K562 (cell line): ENCODE data around the gene UNC13C. TPM values are rescaled to one million over a fixed set of nuclear protein-coding genes. Genes with fewer than 3 reads are reported as not detected.

Experiments
- ATAC-seq: fragments of 200-7000 bp; cut with Tn5 transposase; 3 replicates; pipeline ENCODE4 v1.9.1; 2020; ENCODE audit warnings: moderate library complexity
- BruUV-seq: library from RNA; stranded (reverse); fragments of 400-500 nt; replicated peaks from 2 replicates; lab custom pipeline; 2021; lab: Mats Ljungman, UMichigan
- CTCF ChIA-PET: fragments of 300-600 bp; formaldehyde crosslinking; extraction: SDS; loops from one replicate; lab custom pipeline; 2021; ENCODE audit warnings: low intra/inter-chr PET ratio; lab: Yijun Ruan, JAX
- POLR2A ChIA-PET: fragments of 300-600, 350-650 bp; sonication (Branson Sonifier 250); formaldehyde crosslinking; extraction: SDS; loops from one replicate; lab custom pipeline; 2021; ENCODE audit warnings: antibody characterized with exemption, inconsistent platforms; lab: Yijun Ruan, JAX
- DNase-seq, 4 experiments: peaks; one replicate each; pipeline versions ENCODE4 v3.0.0 to v3.0.0-alpha.2; 2011 to 2018; ENCODE audit warnings: low spot score in 3 of 4, mixed read lengths in 3 of 4; ENCODE audit errors: extremely low read depth in 1 of 4
- FAIRE-seq: peaks from 2 replicates; lab custom pipeline; 2011; peaks lifted over from hg19 to GRCh38; lab: Jason Lieb, UNC
- H2AFZ ChIP-seq: 2 replicates; pipeline ENCODE4 v1.6.0; 2011; ENCODE audit warnings: low read depth, low read length, control low read depth, inconsistent platforms
- H3K27ac ChIP-seq: fragments of 200-600 bp; 3 replicates; pipeline ENCODE4 v1.8.0; 2011; ENCODE audit warnings: low read depth, mild to moderate bottlenecking, control low read depth, inconsistent platforms, low read length, moderate library complexity, mixed read lengths; ENCODE audit errors: extremely low read depth
- H3K27me3 ChIP-seq, 2 experiments: fragments of 300-600 bp in 1 of 2; 2 replicates in 1 of 2; 3 replicates in 1 of 2; pipeline versions ENCODE4 v1.6.0 to v1.8.0; 2011; ENCODE audit warnings: inconsistent platforms in 2 of 2, low read length in 2 of 2, mild to moderate bottlenecking in 1 of 2, mixed read lengths in 1 of 2, moderate library complexity in 1 of 2; ENCODE audit not compliant: control insufficient read depth in 2 of 2, insufficient read depth in 2 of 2
- H3K36me3 ChIP-seq: fragments of 300-600 bp; 3 replicates; pipeline ENCODE4 v1.8.0; 2011; ENCODE audit warnings: mild to moderate bottlenecking, low read length, inconsistent platforms; ENCODE audit not compliant: control insufficient read depth, insufficient read depth
- H3K4me1 ChIP-seq, 2 experiments: fragments of 200-600 bp in 1 of 2; replicated peaks in 1 of 2; 2 replicates in 1 of 2; 3 replicates in 1 of 2; pipeline versions ENCODE4 v1.5.1 to v1.8.0; 2011; ENCODE audit warnings: inconsistent platforms in 2 of 2, low read length in 2 of 2, mild to moderate bottlenecking in 1 of 2, mixed read lengths in 1 of 2, moderate library complexity in 1 of 2; ENCODE audit not compliant: control insufficient read depth in 2 of 2, insufficient read depth in 2 of 2
- H3K4me2 ChIP-seq: 2 replicates; pipeline ENCODE4 v1.6.1; 2011; ENCODE audit warnings: low read length, control low read depth, inconsistent platforms, mixed read lengths; ENCODE audit not compliant: insufficient read depth
- H3K4me3 ChIP-seq: fragments of 200-600 bp; sonication (generic), shearing (Covaris generic); 2 replicates; pipeline ENCODE4 v1.5.1; 2016; ENCODE audit warnings: control low read depth, inconsistent platforms
- H3K79me2 ChIP-seq: fragments of 200-600 bp; 3 replicates; pipeline ENCODE4 v1.8.0; 2011; ENCODE audit warnings: low read length, inconsistent platforms; ENCODE audit not compliant: control insufficient read depth, insufficient read depth
- H3K9ac ChIP-seq, 2 experiments: 2 replicates each; pipeline versions ENCODE4 v1.6.0 to v1.6.1; 2011; ENCODE audit warnings: low read depth in 2 of 2, low read length in 2 of 2, control low read depth in 1 of 2, inconsistent platforms in 1 of 2, mild to moderate bottlenecking in 1 of 2, mixed read lengths in 1 of 2; ENCODE audit not compliant: insufficient read depth in 1 of 2
- H3K9me1 ChIP-seq: one replicate; pipeline ENCODE4 v1.6.0; 2011; ENCODE audit warnings: inconsistent platforms, mild to moderate bottlenecking, low read length, moderate library complexity; ENCODE audit not compliant: control insufficient read depth, insufficient read depth
- H3K9me3 ChIP-seq: replicated peaks from 2 replicates; pipeline ENCODE4 v1.5.1; 2011; ENCODE audit warnings: low read depth, low read length, inconsistent platforms; ENCODE audit not compliant: control insufficient read depth, insufficient read depth
- H4K20me1 ChIP-seq: replicated peaks from 2 replicates; pipeline ENCODE4 v1.6.1; 2011; ENCODE audit warnings: low read length, inconsistent platforms, mixed read lengths; ENCODE audit not compliant: control insufficient read depth, insufficient read depth
- CEBPG ChIP-seq, 3 experiments: fragments of 200-800 bp in 1 of 3; sonication (Bioruptor generic) in 1 of 3; sonication (generic) in 1 of 3; formaldehyde crosslinking in 1 of 3; IDR thresholded peaks in 2 of 3; conservative IDR thresholded peaks in 1 of 3; 2 replicates each; pipeline versions ENCODE4 v1.6.1 to v1.8.0; 2016 to 2022; ENCODE audit warnings: missing compliant biosample characterization in 2 of 3, missing genetic modification characterization in 2 of 3, mild to moderate bottlenecking in 1 of 3, missing genetic modification reagents in 1 of 3
- RAD21 ChIP-seq, 2 experiments: fragments of 250-450 bp in 1 of 2; fragments of 450-650 bp in 1 of 2; sonication (Bioruptor Pico) in 1 of 2; formaldehyde crosslinking in 1 of 2; IDR thresholded peaks in 1 of 2; conservative IDR thresholded peaks in 1 of 2; 2 replicates each; pipeline versions ENCODE4 v1.4.0 to v1.8.0; 2020 to 2022; ENCODE audit warnings: mild to moderate bottlenecking in 2 of 2, moderate library complexity in 1 of 2
- SP2 ChIP-seq: IDR thresholded peaks from 2 replicates; pipeline ENCODE4 v1.6.1; 2011; ENCODE audit warnings: mild to moderate bottlenecking, low read depth, low read length, moderate library complexity; ENCODE audit not compliant: poor library complexity, severe bottlenecking; ENCODE audit errors: extremely low read depth
- WGBS: fragments of 100-300 bp; shearing (Covaris generic); methylation state at CpG from one replicate; pipeline ENCODE4 v1.1.6; 2016; ENCODE audit warnings: low coverage, mixed read lengths; ENCODE audit not compliant: insufficient coverage; ENCODE audit errors: missing lambda C conversion rate; 5-methylcytosine and 5-hydroxymethylcytosine counted together
- in situ Hi-C: fragments of 300-500 bp; cut with MboI; formaldehyde crosslinking; loops from 4 replicates; pipeline ENCODE4 v1.15.0; 2018; ENCODE audit warnings: inconsistent platforms, mixed read lengths
- intact Hi-C: fragments of 100-400 bp; cut with micrococcal nuclease; formaldehyde crosslinking; loops from 2 replicates; pipeline ENCODE4 v1.14.2; 2022
- polyA plus RNA-seq, 8 experiments: library from polyadenylated mRNA; depleted of rRNA in 4 of 8; stranded (reverse) in 5 of 8; unstranded in 3 of 8; fragments of >200 nt; fragmentation: Nextera tagmentation in 2 of 8; fragmentation: Illumina TruSeq in 1 of 8; extraction: Ambion mirVana in 2 of 8; extraction: Trizol in 1 of 8; gene quantifications; 2 replicates each; pipeline versions ENCODE4 v1.2.1 to v1.2.3, GENCODE V29; 2011 to 2014; ENCODE audit warnings: inconsistent platforms in 1 of 8, missing spikeins in 1 of 8
- total RNA-seq, 7 experiments: library from RNA; depleted of rRNA in 6 of 7; stranded (reverse); fragments of >200 nt in 6 of 7; fragmentation: Illumina TruSeq in 2 of 7; extraction: Trizol in 2 of 7; gene quantifications; 2 replicates each; pipeline versions ENCODE4 v1.2.1 to v1.2.3, GENCODE V29; 2011 to 2021; ENCODE audit warnings: low replicate concordance in 1 of 7
- TF ChIP-seq, protein P1 (sequence below): fragments of 450-650 bp; formaldehyde crosslinking; IDR thresholded peaks from 2 replicates; pipeline ENCODE4 v1.4.0; 2020; ENCODE audit warnings: mild to moderate bottlenecking
- TF ChIP-seq, protein P2 (sequence below): fragments of 450-650 bp; IDR thresholded peaks from 2 replicates; pipeline ENCODE4 v1.6.1; 2017; ENCODE audit warnings: antibody characterized with exemption, mild to moderate bottlenecking
- TF ChIP-seq, protein P3 (sequence below), 3 experiments: IDR thresholded peaks in 2 of 3; conservative IDR thresholded peaks in 1 of 3; 2 replicates each; pipeline ENCODE4 v1.5.1; 2011 to 2012; ENCODE audit warnings: low read length in 3 of 3, mild to moderate bottlenecking in 3 of 3, control low read depth in 2 of 3, improper control_type of control experiment in 1 of 3, inconsistent platforms in 1 of 3, low read depth in 1 of 3, mixed read lengths in 1 of 3, moderate library complexity in 1 of 3; ENCODE audit not compliant: insufficient read depth in 2 of 3

Gene UNC13C
- total and polyA plus RNA-seq, 9 of the 15 experiments (the other 6 are each of a cell fraction or from before 2014, with no cell fraction given): not detected

DNA sequence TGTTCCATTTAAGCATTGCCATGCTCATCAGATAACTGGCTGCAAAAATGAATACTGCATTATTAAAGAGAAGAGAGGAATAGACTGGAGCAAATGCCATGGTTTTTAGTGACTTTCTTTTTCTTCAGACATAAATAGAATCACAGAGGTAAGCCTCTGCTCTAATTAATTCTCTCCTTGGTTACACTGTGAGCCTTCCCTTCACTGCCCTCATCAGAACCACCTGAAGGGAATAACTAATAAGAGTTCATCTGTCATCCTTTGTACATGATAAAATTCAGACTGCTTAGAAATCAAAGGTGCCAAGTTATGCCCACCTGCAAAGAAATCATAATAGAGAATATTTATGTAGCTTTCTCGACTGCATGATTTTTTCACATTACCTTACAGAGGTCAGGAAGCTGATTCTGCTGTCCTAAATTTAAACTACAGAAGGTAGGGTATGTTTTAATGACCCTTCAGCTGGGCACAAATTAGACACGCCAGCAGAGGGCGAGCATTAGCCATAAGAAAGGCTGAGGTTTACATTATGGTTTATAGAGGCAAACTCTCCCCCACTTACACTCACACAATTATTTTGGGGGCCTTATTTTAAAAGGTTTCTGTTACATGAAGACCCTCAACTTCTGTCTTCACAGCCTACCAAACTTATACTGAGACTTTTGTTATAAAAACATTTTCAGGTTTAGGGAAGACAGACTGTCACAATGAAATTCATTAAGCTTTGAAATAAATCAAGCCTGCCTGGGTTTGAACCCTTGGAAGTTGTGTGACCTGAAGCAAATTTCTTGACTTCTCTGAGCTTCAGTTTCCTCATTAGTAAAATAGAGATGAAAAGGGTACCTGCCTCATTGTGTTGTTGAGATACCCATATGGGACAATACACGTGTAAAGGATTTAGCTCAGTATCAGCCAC lies 15.3 kb upstream of the UNC13C start:
- H3K79me2 ChIP-seq: no peaks in the 10 kb centered on the region
- TF ChIP-seq RAD21 (CRISPR knock-in tag; conservative IDR thresholded peaks at IDR 0.05 in 1 of 2, IDR thresholded peaks at IDR 0.05 in 1 of 2): peak; percentile 16 to 42; a peak in 1 of 4 replicates
- TF ChIP-seq SP2: no peak
- TF ChIP-seq, protein P1, sequence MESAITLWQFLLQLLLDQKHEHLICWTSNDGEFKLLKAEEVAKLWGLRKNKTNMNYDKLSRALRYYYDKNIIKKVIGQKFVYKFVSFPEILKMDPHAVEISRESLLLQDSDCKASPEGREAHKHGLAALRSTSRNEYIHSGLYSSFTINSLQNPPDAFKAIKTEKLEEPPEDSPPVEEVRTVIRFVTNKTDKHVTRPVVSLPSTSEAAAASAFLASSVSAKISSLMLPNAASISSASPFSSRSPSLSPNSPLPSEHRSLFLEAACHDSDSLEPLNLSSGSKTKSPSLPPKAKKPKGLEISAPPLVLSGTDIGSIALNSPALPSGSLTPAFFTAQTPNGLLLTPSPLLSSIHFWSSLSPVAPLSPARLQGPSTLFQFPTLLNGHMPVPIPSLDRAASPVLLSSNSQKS (CRISPR knock-in tag): no peak
- TF ChIP-seq CEBPG (CRISPR knock-in tag; IDR thresholded peaks at IDR 0.05): no peak
- 0 out of 4 replicates have a peak, but pooled peaks of 1 of the 2 experiments have one; percentile 2 for TF ChIP-seq CEBPG (tag; conservative IDR thresholded peaks at IDR 0.05 in 1 of 2, IDR thresholded peaks at IDR 0.05 in 1 of 2)
- TF ChIP-seq, protein P2, sequence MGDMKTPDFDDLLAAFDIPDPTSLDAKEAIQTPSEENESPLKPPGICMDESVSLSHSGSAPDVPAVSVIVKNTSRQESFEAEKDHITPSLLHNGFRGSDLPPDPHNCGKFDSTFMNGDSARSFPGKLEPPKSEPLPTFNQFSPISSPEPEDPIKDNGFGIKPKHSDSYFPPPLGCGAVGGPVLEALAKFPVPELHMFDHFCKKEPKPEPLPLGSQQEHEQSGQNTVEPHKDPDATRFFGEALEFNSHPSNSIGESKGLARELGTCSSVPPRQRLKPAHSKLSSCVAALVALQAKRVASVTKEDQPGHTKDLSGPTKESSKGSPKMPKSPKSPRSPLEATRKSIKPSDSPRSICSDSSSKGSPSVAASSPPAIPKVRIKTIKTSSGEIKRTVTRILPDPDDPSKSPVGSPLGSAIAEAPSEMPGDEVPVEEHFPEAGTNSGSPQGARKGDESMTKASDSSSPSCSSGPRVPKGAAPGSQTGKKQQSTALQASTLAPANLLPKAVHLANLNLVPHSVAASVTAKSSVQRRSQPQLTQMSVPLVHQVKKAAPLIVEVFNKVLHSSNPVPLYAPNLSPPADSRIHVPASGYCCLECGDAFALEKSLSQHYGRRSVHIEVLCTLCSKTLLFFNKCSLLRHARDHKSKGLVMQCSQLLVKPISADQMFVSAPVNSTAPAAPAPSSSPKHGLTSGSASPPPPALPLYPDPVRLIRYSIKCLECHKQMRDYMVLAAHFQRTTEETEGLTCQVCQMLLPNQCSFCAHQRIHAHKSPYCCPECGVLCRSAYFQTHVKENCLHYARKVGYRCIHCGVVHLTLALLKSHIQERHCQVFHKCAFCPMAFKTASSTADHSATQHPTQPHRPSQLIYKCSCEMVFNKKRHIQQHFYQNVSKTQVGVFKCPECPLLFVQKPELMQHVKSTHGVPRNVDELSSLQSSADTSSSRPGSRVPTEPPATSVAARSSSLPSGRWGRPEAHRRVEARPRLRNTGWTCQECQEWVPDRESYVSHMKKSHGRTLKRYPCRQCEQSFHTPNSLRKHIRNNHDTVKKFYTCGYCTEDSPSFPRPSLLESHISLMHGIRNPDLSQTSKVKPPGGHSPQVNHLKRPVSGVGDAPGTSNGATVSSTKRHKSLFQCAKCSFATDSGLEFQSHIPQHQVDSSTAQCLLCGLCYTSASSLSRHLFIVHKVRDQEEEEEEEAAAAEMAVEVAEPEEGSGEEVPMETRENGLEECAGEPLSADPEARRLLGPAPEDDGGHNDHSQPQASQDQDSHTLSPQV: no peak
- TF ChIP-seq, protein P3, sequence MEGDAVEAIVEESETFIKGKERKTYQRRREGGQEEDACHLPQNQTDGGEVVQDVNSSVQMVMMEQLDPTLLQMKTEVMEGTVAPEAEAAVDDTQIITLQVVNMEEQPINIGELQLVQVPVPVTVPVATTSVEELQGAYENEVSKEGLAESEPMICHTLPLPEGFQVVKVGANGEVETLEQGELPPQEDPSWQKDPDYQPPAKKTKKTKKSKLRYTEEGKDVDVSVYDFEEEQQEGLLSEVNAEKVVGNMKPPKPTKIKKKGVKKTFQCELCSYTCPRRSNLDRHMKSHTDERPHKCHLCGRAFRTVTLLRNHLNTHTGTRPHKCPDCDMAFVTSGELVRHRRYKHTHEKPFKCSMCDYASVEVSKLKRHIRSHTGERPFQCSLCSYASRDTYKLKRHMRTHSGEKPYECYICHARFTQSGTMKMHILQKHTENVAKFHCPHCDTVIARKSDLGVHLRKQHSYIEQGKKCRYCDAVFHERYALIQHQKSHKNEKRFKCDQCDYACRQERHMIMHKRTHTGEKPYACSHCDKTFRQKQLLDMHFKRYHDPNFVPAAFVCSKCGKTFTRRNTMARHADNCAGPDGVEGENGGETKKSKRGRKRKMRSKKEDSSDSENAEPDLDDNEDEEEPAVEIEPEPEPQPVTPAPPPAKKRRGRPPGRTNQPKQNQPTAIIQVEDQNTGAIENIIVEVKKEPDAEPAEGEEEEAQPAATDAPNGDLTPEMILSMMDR (IDR thresholded peaks at IDR 0.05 in 2 of 3, conservative IDR thresholded peaks at IDR 0.05 in 1 of 3; ENCODE audit: insufficient read depth in 2 of 3, low read depth in 1 of 3, low read length in 3 of 3): peak in 2 of 3 experiments; percentile 32 to 33; a peak in 2 of 6 replicates
- intact Hi-C loops (no loop called here), in situ Hi-C loops (no loop called here)
- CTCF ChIA-PET: interaction anchor here (0.7 kb wide), 1 partner anchor 1477 kb away, joined by 3 read pairs; no protein-coding TSS in a partner anchor
- no peaks in the 10 kb centered on the region for H4K20me1 ChIP-seq
- no peak overlapping the region for H3K9ac ChIP-seq
- no peaks in the 10 kb centered on the region for H3K4me1 ChIP-seq
- no peak overlapping the region for H2AFZ ChIP-seq
- H3K36me3 ChIP-seq: no peaks in the 10 kb centered on the region
- H3K4me2 ChIP-seq: no peak overlapping the region
- ATAC-seq (no peak), FAIRE-seq (no peak), DNase-seq (peak in 1 of 4 experiments; percentile 13)
- BruUV-seq: no TSS peak
- H3K27me3 ChIP-seq: no peaks in the 10 kb centered on the region
- H3K4me3 ChIP-seq: no peak overlapping the region
- no peaks in the 10 kb centered on the region for H3K9me1 ChIP-seq
- 0% methylated on average over 4 of the region's 4 CpGs for WGBS
- POLR2A ChIA-PET: interaction anchor here (0.6 to 0.7 kb wide), 2 partner anchors 22 to 40 kb away, joined by 3 read pairs; no protein-coding TSS in a partner anchor
- H3K9me3 ChIP-seq: no peaks in the 10 kb centered on the region
- H3K27ac ChIP-seq: no peak overlapping the region
